Fibroblast of lung (primary cell): ENCODE data around the gene CORO7. TPM values are rescaled to one million over a fixed set of nuclear protein-coding genes. Genes with fewer than 3 reads are reported as not detected.

Experiments
- DNase-seq, 2 donors: peaks; one replicate each; pipeline versions ENCODE4 v3.0.0 to v3.0.0-alpha.2; 2010; ENCODE audit warnings: low read depth in 2 of 2
- H2AFZ ChIP-seq: 2 replicates; pipeline ENCODE4 v1.5.1; 2012; ENCODE audit warnings: low read length, control low read depth, inconsistent platforms
- H3K27ac ChIP-seq: 2 replicates; pipeline ENCODE4 v1.5.1; 2011; ENCODE audit warnings: low read length, control low read depth; ENCODE audit not compliant: insufficient read depth
- H3K27me3 ChIP-seq: 2 replicates; pipeline ENCODE4 v1.5.1; 2011; ENCODE audit warnings: mild to moderate bottlenecking, low read length; ENCODE audit not compliant: control insufficient read depth, insufficient read depth
- H3K36me3 ChIP-seq: 2 replicates; pipeline ENCODE4 v1.5.1; 2011; ENCODE audit warnings: low read length; ENCODE audit not compliant: control insufficient read depth, insufficient read depth
- H3K4me1 ChIP-seq: 2 replicates; pipeline ENCODE4 v1.5.1; 2011; ENCODE audit warnings: low read length; ENCODE audit not compliant: control insufficient read depth, insufficient read depth; ENCODE audit errors: extremely low read depth
- H3K4me2 ChIP-seq: 2 replicates; pipeline ENCODE4 v1.5.1; 2011; ENCODE audit warnings: low read length, control low read depth; ENCODE audit not compliant: insufficient read depth; ENCODE audit errors: extremely low read depth
- H3K4me3 ChIP-seq, 4 experiments: fragments of 200-600 bp in 1 of 4; sonication (generic) in 1 of 4; replicated peaks in 1 of 4; 2 replicates each; pipeline ENCODE4 v1.5.1; 2011 to 2016; ENCODE audit warnings: low read length in 4 of 4, low read depth in 3 of 4, mild to moderate bottlenecking in 3 of 4, control low read depth in 2 of 4, inconsistent platforms in 1 of 4, mixed read lengths in 1 of 4; ENCODE audit not compliant: insufficient read depth in 1 of 4; ENCODE audit errors: control extremely low read depth in 1 of 4
- H3K79me2 ChIP-seq: 2 replicates; pipeline ENCODE4 v1.5.1; 2012; ENCODE audit warnings: mild to moderate bottlenecking, low read length, inconsistent platforms; ENCODE audit not compliant: control insufficient read depth, insufficient read depth
- H3K9ac ChIP-seq: 2 replicates; pipeline ENCODE4 v1.5.1; 2011; ENCODE audit warnings: mild to moderate bottlenecking, low read length, control low read depth; ENCODE audit not compliant: insufficient read depth
- H3K9me3 ChIP-seq: 2 replicates; pipeline ENCODE4 v1.5.1; 2012; ENCODE audit warnings: low read depth, low read length; ENCODE audit not compliant: control insufficient read depth, insufficient read depth
- H4K20me1 ChIP-seq: 2 replicates; pipeline ENCODE4 v1.5.1; 2011; ENCODE audit warnings: low read length; ENCODE audit not compliant: control insufficient read depth, insufficient read depth; ENCODE audit errors: extremely low read depth
- CTCF ChIP-seq, 2 donors: IDR thresholded peaks in 1 of 2; conservative IDR thresholded peaks in 1 of 2; 1 replicate in 1 of 2; 2 replicates in 1 of 2; pipeline ENCODE4 v1.5.1; 2011 to 2012; ENCODE audit warnings: low read length in 2 of 2, control low read depth in 1 of 2, inconsistent platforms in 1 of 2, low read depth in 1 of 2, mild to moderate bottlenecking in 1 of 2
- EZH2 ChIP-seq: IDR thresholded peaks from 2 replicates; pipeline ENCODE4 v1.5.1; 2012; ENCODE audit warnings: low read length, control low read depth, mild to moderate bottlenecking; ENCODE audit errors: missing control alignments
- polyA plus RNA-seq, 2 donors: library from polyadenylated mRNA; depleted of rRNA in 1 of 2; stranded (reverse) in 1 of 2; unstranded in 1 of 2; fragments of >200 nt; gene quantifications; 2 replicates each; pipeline ENCODE4 v1.2.1, GENCODE V29; 2011 to 2012; ENCODE audit warnings: missing spikeins in 1 of 2
- total RNA-seq: library from RNA; depleted of rRNA; stranded (reverse); fragments of >200 nt; gene quantifications from 2 replicates; pipeline ENCODE4 v1.2.1, GENCODE V29; 2014

CORO7 gene
- total and polyA plus RNA-seq, 2 donors (not counting 1 experiment from before 2014, with no cell fraction given), result 6.1 to 11.1 TPM

- no peak overlapping the region for H3K9ac ChIP-seq
- peaks cover 7% of the 10 kb centered on the region for H3K79me2 ChIP-seq
- H4K20me1 ChIP-seq, result peaks cover 2% of the 10 kb centered on the region
- no peak overlapping the region for H3K4me3 ChIP-seq
- no peaks in the 10 kb centered on the region for H3K9me3 ChIP-seq
- no peak overlapping the region for H3K27ac ChIP-seq
- H3K4me1 ChIP-seq, result peaks cover 30% of the 10 kb centered on the region
- no peak overlapping the region for H3K4me2 ChIP-seq
- no peak for TF ChIP-seq CTCF (conservative IDR thresholded peaks at IDR 0.05 in 1 of 2, IDR thresholded peaks at IDR 0.05 in 1 of 2; ENCODE audit: low read depth in 1 of 2, low read length in 2 of 2)
- TF ChIP-seq EZH2, result no peak
- H2AFZ ChIP-seq, result no peak overlapping the region
- H3K27me3 ChIP-seq, result no peaks in the 10 kb centered on the region
- no peak for DNase-seq
- H3K36me3 ChIP-seq, result no peaks in the 10 kb centered on the region
Measured at GRCh38 chr16:4367393-4367856, 49.0 kb downstream of the CORO7 start.

- Histone ChIP-seq H3K9me3 (no peaks in the 10 kb centered on the region), H3K27me3 (no peaks in the 10 kb centered on the region), H3K36me3 (no peaks in the 10 kb centered on the region), H3K27ac (no peak overlapping the region), H3K79me2 (no peaks in the 10 kb centered on the region), H3K4me3 (no peak overlapping the region), H3K9ac (no peak overlapping the region), H4K20me1 (no peaks in the 10 kb centered on the region), H3K4me2 (no peak overlapping the region), H2AFZ (no peak overlapping the region), H3K4me1 (peaks cover 25% of the 10 kb centered on the region)
- TF ChIP-seq EZH2 (no peak), CTCF (conservative IDR thresholded peaks at IDR 0.05 in 1 of 2, IDR thresholded peaks at IDR 0.05 in 1 of 2; ENCODE audit: low read depth in 1 of 2, low read length in 2 of 2) (no peak)
- no peak for DNase-seq
Measured at GRCh38 chr16:4366016-4366415, 50.4 kb downstream of the CORO7 start.

GRCh38 chr16:4365615-4366014 lies 50.8 kb downstream of the CORO7 start:
- H3K36me3 ChIP-seq, result no peaks in the 10 kb centered on the region
- no peak overlapping the region for H3K27ac ChIP-seq
- no peak overlapping the region for H2AFZ ChIP-seq
- no peak for DNase-seq
- peaks cover 22% of the 10 kb centered on the region for H3K4me1 ChIP-seq
- no peak overlapping the region for H3K4me3 ChIP-seq
- H3K4me2 ChIP-seq, result no peak overlapping the region
- no peaks in the 10 kb centered on the region for H4K20me1 ChIP-seq
- no peaks in the 10 kb centered on the region for H3K79me2 ChIP-seq
- H3K27me3 ChIP-seq, result no peaks in the 10 kb centered on the region
- TF ChIP-seq CTCF (conservative IDR thresholded peaks at IDR 0.05 in 1 of 2, IDR thresholded peaks at IDR 0.05 in 1 of 2; ENCODE audit: low read depth in 1 of 2, low read length in 2 of 2) (no peak), EZH2 (no peak)
- no peaks in the 10 kb centered on the region for H3K9me3 ChIP-seq
- no peak overlapping the region for H3K9ac ChIP-seq
